B cell (primary cell): ENCODE data around the gene ALPK3. TPM values are rescaled to one million over a fixed set of nuclear protein-coding genes. Genes with fewer than 3 reads are reported as not detected.
A peak's percentile ranks its signal among the peaks of the same experiment; 100 is the strongest.

Experiments used
- ATAC-seq: fragments of 200-7000 bp; cut with Tn5 transposase; one replicate; pipeline ENCODE4 v1.10.0; 2021; ENCODE audit warnings: low read depth, mild to moderate bottlenecking, moderate number of reproducible peaks, moderate library complexity
- CTCF ChIA-PET: fragments of 350-600 bp; sonication (Branson Sonifier 250); formaldehyde crosslinking; loops from one replicate; lab custom pipeline; 2021; ENCODE audit warnings: antibody characterized with exemption, inconsistent platforms; lab: Charles Lee
- POLR2A ChIA-PET: fragments of 350-600 bp; sonication (Branson Sonifier 250); formaldehyde crosslinking; loops from one replicate; lab custom pipeline; 2021; ENCODE audit warnings: antibody characterized with exemption; lab: Charles Lee
- DNase-seq: peaks from one replicate; pipeline ENCODE4 v3.0.0; 2013
- H2AFZ ChIP-seq: 2 replicates; pipeline ENCODE4 v1.6.1; 2012; ENCODE audit warnings: mild to moderate bottlenecking, low read depth, low read length; ENCODE audit not compliant: insufficient read depth, poor library complexity, severe bottlenecking
- H3K27ac ChIP-seq, 2 donors: 1 replicate in 1 of 2; 2 replicates in 1 of 2; pipeline ENCODE4 v1.5.1; 2012 to 2013; ENCODE audit warnings: low read length in 2 of 2, mild to moderate bottlenecking in 2 of 2, moderate library complexity in 1 of 2
- H3K27me3 ChIP-seq, 4 experiments: fragments of 200-600 bp in 1 of 4; sonication (generic) in 1 of 4; replicated peaks in 1 of 4; 1 replicate in 2 of 4; 2 replicates in 2 of 4; pipeline versions ENCODE4 v1.6.1 to v1.7.0; 2013 to 2016; ENCODE audit warnings: low read length in 3 of 4, mild to moderate bottlenecking in 2 of 4, mixed read lengths in 1 of 4, moderate library complexity in 1 of 4; ENCODE audit not compliant: insufficient read depth in 4 of 4, control insufficient read depth in 3 of 4; ENCODE audit errors: control extremely low read depth in 1 of 4
- H3K36me3 ChIP-seq, 2 experiments: replicated peaks in 1 of 2; 1 replicate in 1 of 2; 2 replicates in 1 of 2; pipeline versions ENCODE4 v1.6.1 to v1.7.1; 2013; ENCODE audit warnings: low read length in 1 of 2; ENCODE audit not compliant: insufficient read depth in 2 of 2, control insufficient read depth in 1 of 2; ENCODE audit errors: control extremely low read depth in 1 of 2, extremely low read depth in 1 of 2
- H3K4me1 ChIP-seq, 2 donors: fragments of 200-600 bp in 1 of 2; sonication (generic) in 1 of 2; 1 replicate in 1 of 2; 2 replicates in 1 of 2; pipeline versions ENCODE4 v1.5.1 to v1.6.1; 2013 to 2017; ENCODE audit warnings: low read length in 2 of 2; ENCODE audit not compliant: control insufficient read depth in 2 of 2, insufficient read depth in 2 of 2
- H3K4me2 ChIP-seq: replicated peaks from 2 replicates; pipeline ENCODE3; 2012; ENCODE audit warnings: mild to moderate bottlenecking, low read depth, low read length; ENCODE audit not compliant: poor library complexity, severe bottlenecking
- H3K4me3 ChIP-seq, 5 experiments: fragments of 200-600 bp in 1 of 5; sonication (generic) in 1 of 5; 1 replicate in 3 of 5; 2 replicates in 2 of 5; pipeline versions ENCODE4 v1.5.1 to v1.7.0; 2011 to 2016; ENCODE audit warnings: low read length in 4 of 5, mild to moderate bottlenecking in 4 of 5, low read depth in 2 of 5, control low read depth in 1 of 5, moderate library complexity in 1 of 5; ENCODE audit not compliant: insufficient read depth in 1 of 5; ENCODE audit errors: control extremely low read depth in 1 of 5, extremely low read depth in 1 of 5
- H3K79me2 ChIP-seq: fragments of 200-600 bp; sonication (generic); one replicate; pipeline ENCODE4 v1.6.0; 2016; ENCODE audit warnings: low read length; ENCODE audit not compliant: control insufficient read depth, insufficient read depth
- H3K9ac ChIP-seq: fragments of 200-600 bp; sonication (generic); 2 replicates; pipeline ENCODE4 v1.6.1; 2017; ENCODE audit warnings: mild to moderate bottlenecking, low read length, moderate library complexity
- H3K9me3 ChIP-seq, 3 donors: one replicate each; pipeline versions ENCODE4 v1.6.1 to v1.7.1; 2013; ENCODE audit warnings: low read length in 2 of 3; ENCODE audit not compliant: control insufficient read depth in 2 of 3, insufficient read depth in 1 of 3; ENCODE audit errors: control extremely low read depth in 1 of 3
- H4K20me1 ChIP-seq: 2 replicates; pipeline ENCODE4 v1.6.0; 2012; ENCODE audit warnings: mild to moderate bottlenecking, low read length; ENCODE audit not compliant: insufficient read depth, control insufficient read depth, poor library complexity, severe bottlenecking
- H3K27ac Mint-ChIP-seq: one replicate; pipeline ENCODE4 v1.8.0; 2021; ENCODE audit warnings: mixed read lengths
- H3K27me3 Mint-ChIP-seq: one replicate; pipeline ENCODE4 v1.8.0; 2021; ENCODE audit warnings: mixed read lengths
- H3K4me1 Mint-ChIP-seq: one replicate; pipeline ENCODE4 v1.8.0; 2021; ENCODE audit warnings: mixed read lengths
- H3K4me3 Mint-ChIP-seq: one replicate; pipeline ENCODE4 v1.8.0; 2021; ENCODE audit warnings: mixed read lengths
- H3K9me3 Mint-ChIP-seq: one replicate; pipeline ENCODE4 v1.8.0; 2022; ENCODE audit warnings: mixed read lengths; ENCODE audit not compliant: insufficient read depth
- CTCF ChIP-seq: fragments of 200-600 bp; IDR thresholded peaks from one replicate; pipeline ENCODE4 v1.8.0; 2022; ENCODE audit warnings: antibody characterized with exemption, mild to moderate bottlenecking
- EZH2 ChIP-seq: IDR thresholded peaks from 2 replicates; pipeline ENCODE4 v1.6.1; 2012; ENCODE audit warnings: borderline replicate concordance, low read depth, mild to moderate bottlenecking, moderate library complexity, low read length; ENCODE audit not compliant: insufficient read depth, poor library complexity, severe bottlenecking
- WGBS: methylation state at CpG from one replicate; pipeline ENCODE4 v1.1.5; 2013; ENCODE audit warnings: missing lambda C conversion rate; ENCODE audit not compliant: insufficient coverage; 5-methylcytosine and 5-hydroxymethylcytosine counted together
- intact Hi-C: fragments of 100-400 bp; cut with micrococcal nuclease; formaldehyde crosslinking; loops from one replicate; pipeline ENCODE4 v1.10.0; 2022
- polyA minus RNA-seq: library from RNA; depleted of rRNA, polyadenylated mRNA; stranded (reverse); fragments of >200 nt; gene quantifications from 2 replicates; pipeline ENCODE4 v1.2.3, GENCODE V29; 2012
- polyA plus RNA-seq: library from polyadenylated mRNA; depleted of rRNA; stranded (reverse); fragments of >200 nt; gene quantifications from 2 replicates; pipeline ENCODE4 v1.2.3, GENCODE V29; 2012
- total RNA-seq, 2 donors: library from RNA; stranded (reverse); fragments of 120-200 nt in 1 of 2; gene quantifications; 1 replicate in 1 of 2; 2 replicates in 1 of 2; pipeline versions ENCODE4 v1.2.3 to v1.2.4, GENCODE V29; 2013 to 2022

ALPK3 gene
- 0.15 and 0.24 TPM in 2 replicates for total RNA-seq
- 1.4 TPM for total RNA-seq (2013)
- polyA plus RNA-seq: 0.04 and 0.07 TPM in 2 replicates
- polyA minus RNA-seq: 0.21 TPM in 1 of 2 replicates, not detected in the other

DNA sequence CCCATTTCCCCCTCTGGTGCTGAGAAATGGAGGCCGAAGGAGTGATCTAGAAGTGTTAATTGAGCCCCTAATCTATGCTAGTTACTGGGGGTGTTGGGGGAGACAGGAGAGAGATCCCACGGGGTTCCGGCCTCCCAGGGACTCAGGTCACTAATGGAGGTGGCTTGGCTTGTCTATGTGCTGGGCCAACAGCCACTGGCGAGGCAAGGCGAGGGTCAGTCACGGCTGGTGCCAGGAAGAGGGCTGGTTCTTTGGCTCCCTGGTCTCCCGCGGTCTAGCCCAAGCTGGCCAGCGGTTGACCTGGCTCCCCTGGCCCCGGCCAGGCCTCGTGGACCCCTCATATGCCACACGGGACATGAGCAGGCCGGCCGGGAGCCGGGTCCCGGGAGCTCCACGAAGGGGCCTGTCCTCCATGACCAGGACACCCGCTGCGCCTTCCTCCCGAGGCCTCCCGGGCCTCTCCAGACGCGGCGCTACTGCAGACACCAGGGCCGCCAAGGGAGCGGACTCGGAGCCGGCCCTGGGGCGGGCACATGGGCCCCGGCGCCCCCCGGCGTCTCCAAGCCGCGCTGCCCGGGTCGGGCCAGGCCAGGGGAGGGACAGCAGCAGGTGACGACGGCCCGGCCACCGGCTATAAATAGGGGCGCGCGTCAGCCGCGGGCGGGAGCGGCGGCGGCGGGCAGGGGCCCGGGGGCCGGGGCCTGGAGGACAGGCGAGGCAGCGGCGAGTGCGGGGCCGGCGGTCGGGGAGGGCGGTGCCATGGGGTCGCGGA is at the start of gene ALPK3:
TSS of gene ALPK3 (plus strand) at position 663 of the 772 bp plus-strand sequence. CDS start at position 760, 97 bp downstream.
- POLR2A ChIA-PET: no interaction called here
- TF ChIP-seq CTCF: no peak
- 34% methylated on average over 63 of the region's 63 CpGs for WGBS
- no peak within 1 kb of the TSS for H3K27ac ChIP-seq
- no peaks in the 10 kb centered on the region for H3K9me3 Mint-ChIP-seq
- H3K27ac Mint-ChIP-seq: no peak within 1 kb of the TSS
- H3K27me3 Mint-ChIP-seq: peaks cover 20% of the 10 kb centered on the region
- ATAC-seq (peak; percentile 10), DNase-seq (peak; percentile 11)
- H2AFZ ChIP-seq: no peak within 1 kb of the TSS
- intact Hi-C loops: no loop called here
- H3K4me1 ChIP-seq: peaks cover 3 to 4% of the 10 kb centered on the region in 2 donors
- no peak within 1 kb of the TSS for H3K4me3 ChIP-seq
- CTCF ChIA-PET: no interaction called here
- H3K4me2 ChIP-seq: peak within 1 kb of the TSS; percentile 28
- peaks cover 5% of the 10 kb centered on the region for H3K4me1 Mint-ChIP-seq
- no peaks in the 10 kb centered on the region for H3K36me3 ChIP-seq
- H3K9ac ChIP-seq: no peak within 1 kb of the TSS
- H4K20me1 ChIP-seq: no peaks in the 10 kb centered on the region
- H3K79me2 ChIP-seq: no peaks in the 10 kb centered on the region
- peaks cover 0 to 21% (median 10%) of the 10 kb centered on the region in 4 experiments for H3K27me3 ChIP-seq
- H3K9me3 ChIP-seq: no peaks in the 10 kb centered on the region
- no peak within 1 kb of the TSS for H3K4me3 Mint-ChIP-seq

GRCh38 chr15:84772031-84772430 is 45.1 kb upstream of the ALPK3 start:
- 90% methylated on average over 4 of the region's 5 CpGs for WGBS
- Histone ChIP-seq H3K79me2 (peaks cover 97% of the 10 kb centered on the region), H2AFZ (no peak overlapping the region), H3K27me3 (no peaks in the 10 kb centered on the region), H3K27ac (peak overlapping the region in 1 of 2 donors; percentile 68), H4K20me1 (peaks cover 80% of the 10 kb centered on the region), H3K4me3 (no peak overlapping the region), H3K4me1 (peaks cover 8 to 11% of the 10 kb centered on the region in 2 donors), H3K36me3 (peaks cover 5 to 50% of the 10 kb centered on the region in 2 experiments), H3K9ac (no peak overlapping the region), H3K9me3 (no peaks in the 10 kb centered on the region), H3K4me2 (no peak overlapping the region)
- H3K4me3 Mint-ChIP-seq: no peak overlapping the region
- DNase-seq: no peak
- no peaks in the 10 kb centered on the region for H3K27me3 Mint-ChIP-seq
- no peak for ATAC-seq
- H3K27ac Mint-ChIP-seq: peak overlapping the region; percentile 34
- intact Hi-C loops: no loop called here
- H3K4me1 Mint-ChIP-seq: peaks cover 46% of the 10 kb centered on the region
- TF ChIP-seq CTCF (no peak), EZH2 (no peak)
- ChIA-PET POLR2A (no interaction called here), CTCF (no interaction called here)
- H3K9me3 Mint-ChIP-seq: no peaks in the 10 kb centered on the region
